C4-2B (cell line): ENCODE results near the gene NSUN6.
"Not testable (repeated sequence)": the region's sequence is repeated elsewhere in the genome, so short reads cannot be mapped to it uniquely, and the experiment has no call there.

Experiments
- CTCF ChIP-seq: fragments of 450-650 bp; conservative IDR thresholded peaks from 2 replicates; pipeline ENCODE4 v1.5.1; 2017; ENCODE audit warnings: mild to moderate bottlenecking
- ZFX ChIP-seq: fragments of 450-650 bp; IDR thresholded peaks from 2 replicates; pipeline ENCODE4 v1.6.1; 2017

- TF ChIP-seq CTCF, ZFX: not testable (repeated sequence)
Observed at GRCh38 chr10:18639719-18640118, 11.7 kb downstream of the NSUN6 start.
